Measurements from ENCODE around the gene IFNL2.

Gene IFNL2

DNA sequence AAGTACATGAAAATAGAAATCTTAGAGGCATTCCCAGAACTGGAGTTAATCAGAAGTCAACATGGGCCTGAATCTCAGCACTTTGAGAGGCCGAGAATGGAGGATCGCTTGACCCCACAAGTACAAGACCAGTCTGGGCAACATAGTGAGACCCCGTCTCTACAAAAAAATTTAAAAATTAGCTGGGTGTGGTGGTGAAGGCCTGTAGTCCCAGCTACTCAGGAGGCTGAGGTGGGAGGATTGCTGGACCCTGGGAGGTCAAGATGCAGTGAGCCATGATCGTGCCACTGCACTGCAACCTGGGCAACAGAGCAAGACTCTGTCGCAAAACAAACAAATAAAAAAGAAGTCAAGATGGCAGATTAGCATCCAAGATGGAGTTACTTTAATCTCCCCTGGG is 8.5 kb downstream of the IFNL2 start:
- no peak overlapping the region for H3K4me2 ChIP-seq (ENCODE audit: low read length)
- H3K27ac ChIP-seq, result no peak overlapping the region
- no peaks in the 10 kb centered on the region for H3K9me3 ChIP-seq (ENCODE audit: control insufficient read depth, low read length)
- no peak overlapping the region for H2AFZ ChIP-seq
- H3K9ac ChIP-seq, result no peak overlapping the region
- H3K36me3 ChIP-seq (ENCODE audit: control insufficient read depth, insufficient read depth, low read length), result no peaks in the 10 kb centered on the region
- H3K27me3 ChIP-seq (ENCODE audit: control insufficient read depth, insufficient read depth, low read length), result no peaks in the 10 kb centered on the region
- no peak overlapping the region for H3K4me3 ChIP-seq (ENCODE audit: low read depth, low read length)
- no peaks in the 10 kb centered on the region for H3K4me1 ChIP-seq
- H3K79me2 ChIP-seq, result no peaks in the 10 kb centered on the region
- TF ChIP-seq CTCF (IDR thresholded peaks at IDR 0.05), result no peak

GRCh38 chr19:39277598-39277997 is 9.4 kb downstream of the IFNL2 start:
- no peak overlapping the region for H3K27ac ChIP-seq
- no peaks in the 10 kb centered on the region for H3K27me3 ChIP-seq (ENCODE audit: control insufficient read depth, insufficient read depth, low read length)
- no peak for TF ChIP-seq CTCF (IDR thresholded peaks at IDR 0.05)
- no peaks in the 10 kb centered on the region for H3K36me3 ChIP-seq (ENCODE audit: control insufficient read depth, insufficient read depth, low read length)
- no peak overlapping the region for H3K4me2 ChIP-seq (ENCODE audit: low read length)
- H3K9me3 ChIP-seq (ENCODE audit: control insufficient read depth, low read length), result no peaks in the 10 kb centered on the region
- H3K79me2 ChIP-seq, result no peaks in the 10 kb centered on the region
- no peaks in the 10 kb centered on the region for H3K4me1 ChIP-seq
- H3K4me3 ChIP-seq (ENCODE audit: low read depth, low read length), result no peak overlapping the region
- H2AFZ ChIP-seq, result no peak overlapping the region
- no peak overlapping the region for H3K9ac ChIP-seq

- Histone ChIP-seq H3K36me3 (ENCODE audit: control insufficient read depth, insufficient read depth, low read length) (no peaks in the 10 kb centered on the region), H3K27ac (no peak overlapping the region), H2AFZ (no peak overlapping the region), H3K4me2 (ENCODE audit: low read length) (no peak overlapping the region), H3K9ac (no peak overlapping the region), H3K9me3 (ENCODE audit: control insufficient read depth, low read length) (no peaks in the 10 kb centered on the region), H3K79me2 (no peaks in the 10 kb centered on the region), H3K27me3 (ENCODE audit: control insufficient read depth, insufficient read depth, low read length) (no peaks in the 10 kb centered on the region), H3K4me1 (no peaks in the 10 kb centered on the region), H3K4me3 (ENCODE audit: low read depth, low read length) (no peak overlapping the region)
- TF ChIP-seq CTCF (IDR thresholded peaks at IDR 0.05), result no peak
These were observed 13.8 kb downstream of the IFNL2 start for GRCh38 chr19:39282021-39282420.

- Histone ChIP-seq H3K4me3 (ENCODE audit: low read depth, low read length) (no peak overlapping the region), H3K9me3 (ENCODE audit: control insufficient read depth, low read length) (no peaks in the 10 kb centered on the region), H3K9ac (no peak overlapping the region), H3K4me1 (no peaks in the 10 kb centered on the region), H3K27me3 (ENCODE audit: control insufficient read depth, insufficient read depth, low read length) (no peaks in the 10 kb centered on the region), H2AFZ (no peak overlapping the region), H3K4me2 (ENCODE audit: low read length) (no peak overlapping the region), H3K79me2 (no peaks in the 10 kb centered on the region), H3K36me3 (ENCODE audit: control insufficient read depth, insufficient read depth, low read length) (no peaks in the 10 kb centered on the region), H3K27ac (no peak overlapping the region)
- no peak for TF ChIP-seq CTCF (IDR thresholded peaks at IDR 0.05)
These were observed 15.8 kb downstream of the IFNL2 start for GRCh38 chr19:39284032-39284431.

DNA sequence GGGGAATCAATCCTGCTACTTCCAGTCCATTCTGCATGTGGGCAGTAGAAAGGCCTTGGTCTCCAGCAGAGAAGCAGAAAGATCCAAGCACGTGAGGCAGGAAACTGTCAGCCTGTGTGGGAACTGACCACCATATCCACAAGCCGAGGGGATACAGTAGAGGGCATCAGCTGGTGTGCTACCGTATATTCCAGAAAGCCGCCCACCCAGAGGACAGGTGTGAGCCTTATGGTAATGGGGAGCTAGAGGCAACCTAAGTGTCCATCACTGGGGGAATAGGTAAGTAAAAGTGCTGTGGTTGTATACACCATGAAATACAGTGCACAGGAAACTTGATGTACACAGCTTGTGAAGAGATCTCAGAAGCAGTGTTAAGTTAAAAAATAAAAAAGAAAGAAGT is 25.2 kb downstream of the IFNL2 start:
- Histone ChIP-seq H3K79me2 (no peaks in the 10 kb centered on the region), H3K9me3 (ENCODE audit: control insufficient read depth, low read length) (no peaks in the 10 kb centered on the region), H3K9ac (no peak overlapping the region), H3K27ac (no peak overlapping the region), H3K4me1 (no peaks in the 10 kb centered on the region), H3K4me2 (ENCODE audit: low read length) (no peak overlapping the region), H2AFZ (no peak overlapping the region), H3K36me3 (ENCODE audit: control insufficient read depth, insufficient read depth, low read length) (no peaks in the 10 kb centered on the region), H3K4me3 (ENCODE audit: low read depth, low read length) (no peak overlapping the region), H3K27me3 (ENCODE audit: control insufficient read depth, insufficient read depth, low read length) (no peaks in the 10 kb centered on the region)
- no peak for TF ChIP-seq CTCF (IDR thresholded peaks at IDR 0.05)
